Activated CD8-positive, alpha-beta T cell treated with anti-CD3 and anti-CD28 coated beads for 36 hours (primary cell): ENCODE results near the gene SPRED3. TPM values are rescaled to one million over a fixed set of nuclear protein-coding genes. Genes with fewer than 3 reads are reported as not detected.

Source experiments
- ATAC-seq: fragments of 200-7000 bp; cut with Tn5 transposase; one replicate; pipeline ENCODE4 v1.10.0; 2021; ENCODE audit warnings: mild to moderate bottlenecking, moderate library complexity
- CTCF ChIA-PET: fragments of 350-600 bp; sonication (Branson Sonifier 250); formaldehyde crosslinking; loops from one replicate; lab custom pipeline; 2021; ENCODE audit warnings: antibody characterized with exemption; lab: Charles Lee
- POLR2A ChIA-PET: fragments of 350-600 bp; sonication (Branson Sonifier 250); formaldehyde crosslinking; loops from one replicate; lab custom pipeline; 2021; ENCODE audit warnings: antibody characterized with exemption; lab: Charles Lee
- DNase-seq: peaks from one replicate; pipeline ENCODE4 v3.0.0-alpha.2; 2020
- H3K27ac Mint-ChIP-seq: one replicate; pipeline ENCODE4 v1.8.0; 2021; ENCODE audit warnings: mild to moderate bottlenecking, mixed read lengths
- H3K27me3 Mint-ChIP-seq: one replicate; pipeline ENCODE4 v1.8.0; 2021; ENCODE audit warnings: mixed read lengths
- H3K36me3 Mint-ChIP-seq: one replicate; pipeline ENCODE4 v1.8.0; 2021; ENCODE audit warnings: low read depth, mixed read lengths
- H3K4me1 Mint-ChIP-seq: one replicate; pipeline ENCODE4 v1.8.0; 2021; ENCODE audit warnings: low read depth, mixed read lengths
- H3K4me3 Mint-ChIP-seq: one replicate; pipeline ENCODE4 v1.8.0; 2021; ENCODE audit warnings: mild to moderate bottlenecking, moderate library complexity, mixed read lengths
- H3K9me3 Mint-ChIP-seq: one replicate; pipeline ENCODE4 v1.8.0; 2021; ENCODE audit warnings: mixed read lengths
- intact Hi-C: fragments of 100-400 bp; cut with micrococcal nuclease; formaldehyde crosslinking; loops from one replicate; pipeline ENCODE4 v1.10.0; 2022
- total RNA-seq, 2 experiments: library from RNA; stranded (reverse); gene quantifications; one replicate each; pipeline ENCODE4 v1.2.3, GENCODE V29; 2021
- TF ChIP-seq, protein P1 (sequence below): fragments of 200-600 bp; IDR thresholded peaks from one replicate; pipeline ENCODE4 v1.8.0; 2022; ENCODE audit warnings: antibody characterized with exemption, mild to moderate bottlenecking

SPRED3 gene
- total RNA-seq, 2 experiments from 2014 or later = 0.69 to 1.5 TPM

DNA sequence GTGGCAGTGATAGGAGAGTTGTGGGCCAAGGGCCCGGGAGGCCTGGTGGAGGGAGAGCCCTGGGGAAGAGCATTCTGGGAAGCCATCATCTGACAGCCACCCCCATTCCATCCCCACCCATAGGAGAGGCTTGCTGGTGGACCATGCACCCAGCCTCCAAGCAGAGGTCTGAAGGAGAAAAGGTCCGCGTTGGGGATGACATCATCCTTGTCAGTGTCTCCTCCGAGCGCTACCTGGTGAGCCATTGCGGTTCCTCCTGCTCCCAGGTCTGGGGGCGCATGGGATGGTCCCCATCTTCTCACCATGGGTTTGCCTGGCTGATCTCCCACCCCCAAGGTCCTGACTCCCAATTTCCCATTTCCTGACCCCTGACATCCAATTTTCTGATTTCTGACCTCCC, 55.5 kb downstream of the SPRED3 start:
- ATAC-seq (no peak), DNase-seq (no peak)
- Mint-ChIP-seq H3K36me3 (no peaks in the 10 kb centered on the region), H3K27ac (no peak overlapping the region), H3K4me3 (no peak overlapping the region), H3K27me3 (peaks cover 8% of the 10 kb centered on the region), H3K9me3 (no peaks in the 10 kb centered on the region), H3K4me1 (no peaks in the 10 kb centered on the region)
- ChIA-PET CTCF (interaction anchor here (0.8 kb wide), 1 partner anchor 41 kb away, joined by 3 read pairs; the partner anchor contains the start of gene FAM98C), POLR2A (no interaction called here)
- TF ChIP-seq, protein P1, sequence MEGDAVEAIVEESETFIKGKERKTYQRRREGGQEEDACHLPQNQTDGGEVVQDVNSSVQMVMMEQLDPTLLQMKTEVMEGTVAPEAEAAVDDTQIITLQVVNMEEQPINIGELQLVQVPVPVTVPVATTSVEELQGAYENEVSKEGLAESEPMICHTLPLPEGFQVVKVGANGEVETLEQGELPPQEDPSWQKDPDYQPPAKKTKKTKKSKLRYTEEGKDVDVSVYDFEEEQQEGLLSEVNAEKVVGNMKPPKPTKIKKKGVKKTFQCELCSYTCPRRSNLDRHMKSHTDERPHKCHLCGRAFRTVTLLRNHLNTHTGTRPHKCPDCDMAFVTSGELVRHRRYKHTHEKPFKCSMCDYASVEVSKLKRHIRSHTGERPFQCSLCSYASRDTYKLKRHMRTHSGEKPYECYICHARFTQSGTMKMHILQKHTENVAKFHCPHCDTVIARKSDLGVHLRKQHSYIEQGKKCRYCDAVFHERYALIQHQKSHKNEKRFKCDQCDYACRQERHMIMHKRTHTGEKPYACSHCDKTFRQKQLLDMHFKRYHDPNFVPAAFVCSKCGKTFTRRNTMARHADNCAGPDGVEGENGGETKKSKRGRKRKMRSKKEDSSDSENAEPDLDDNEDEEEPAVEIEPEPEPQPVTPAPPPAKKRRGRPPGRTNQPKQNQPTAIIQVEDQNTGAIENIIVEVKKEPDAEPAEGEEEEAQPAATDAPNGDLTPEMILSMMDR = no peak
- intact Hi-C loops = no loop called here

- TF ChIP-seq, protein P1 = no peak
- POLR2A ChIA-PET = no interaction called here
- DNase-seq (no peak), ATAC-seq (no peak)
- CTCF ChIA-PET = interaction anchor here (1.6 kb wide), 1 partner anchor 42 kb away, joined by 9 read pairs; the partner anchor contains the start of gene FAM98C
- Mint-ChIP-seq H3K27ac (no peak overlapping the region), H3K4me3 (no peak overlapping the region), H3K27me3 (peaks cover 11% of the 10 kb centered on the region), H3K4me1 (no peaks in the 10 kb centered on the region), H3K36me3 (no peaks in the 10 kb centered on the region), H3K9me3 (no peaks in the 10 kb centered on the region)
- intact Hi-C loops = no loop called here
These were observed 56.9 kb downstream of the SPRED3 start for GRCh38 chr19:38445362-38445761.

DNA sequence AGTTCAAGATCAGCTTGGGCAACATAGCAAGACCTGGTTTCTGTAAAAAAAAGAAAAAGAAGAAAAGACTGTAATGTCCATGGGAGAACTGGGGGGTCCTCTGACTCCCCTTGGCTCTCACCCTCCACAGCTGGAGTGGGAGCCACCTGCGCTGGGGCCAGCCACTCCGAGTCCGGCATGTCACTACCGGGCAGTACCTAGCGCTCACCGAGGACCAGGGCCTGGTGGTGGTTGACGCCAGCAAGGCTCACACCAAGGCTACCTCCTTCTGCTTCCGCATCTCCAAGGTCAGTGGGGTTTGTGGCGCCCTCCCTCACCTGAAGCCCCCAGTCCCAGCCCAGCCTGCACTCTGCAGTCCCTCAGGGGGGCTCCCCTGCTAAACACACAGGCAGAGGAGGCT, 59.7 kb downstream of the SPRED3 start:
- no peaks in the 10 kb centered on the region for H3K36me3 Mint-ChIP-seq

More for the DNA sequence above, 59.7 kb downstream of the SPRED3 start:
- Mint-ChIP-seq H3K9me3 (no peaks in the 10 kb centered on the region), H3K4me1 (no peaks in the 10 kb centered on the region), H3K27me3 (peaks cover 3% of the 10 kb centered on the region), H3K4me3 (no peak overlapping the region), H3K27ac (no peak overlapping the region)
- ATAC-seq (no peak), DNase-seq (no peak)
- ChIA-PET CTCF (interaction anchor here (1.9 kb wide), 1 partner anchor 45 kb away, joined by 5 read pairs; the partner anchor contains the start of gene FAM98C), POLR2A (no interaction called here)
- TF ChIP-seq, protein P1 = no peak
- intact Hi-C loops = no loop called here

Other genes starting within 250 kb of the SPRED3 start
- gene DPF1, start 164.5 kb upstream of the SPRED3 start, total RNA-seq = 1 to 10 TPM in 1 of 2 experiments, under 1 TPM in 1; 0.47 to 1.0 TPM
- gene PPP1R14A, start 132.3 kb upstream of the SPRED3 start, total RNA-seq = 1 to 10 TPM in 1 of 2 experiments, under 1 TPM in 1; 0.60 to 1.5 TPM
- gene SPINT2, start 124.1 kb upstream of the SPRED3 start, total RNA-seq = 10 to 100 TPM; 56.2 to 68.4 TPM
- gene C19orf33, start 84.4 kb upstream of the SPRED3 start, total RNA-seq = not detected
- gene YIF1B, start 72.8 kb upstream of the SPRED3 start, total RNA-seq = 10 to 100 TPM; 75.6 to 79.0 TPM
- 10 to 100 TPM; 10.3 to 11.9 TPM for gene KCNK6, start 68.9 kb upstream of the SPRED3 start, total RNA-seq
- 1 to 10 TPM; 3.4 to 5.8 TPM for gene CATSPERG, start 52.9 kb upstream of the SPRED3 start, total RNA-seq
- gene PSMD8, start 14.1 kb upstream of the SPRED3 start, total RNA-seq = 100 to 1,000 TPM; 178 to 191 TPM
- not detected for gene GGN, start 663 bp upstream of the SPRED3 start, total RNA-seq
- 10 to 100 TPM; 11.7 to 12.5 TPM for gene FAM98C, start 14.4 kb downstream of the SPRED3 start, total RNA-seq
- 1 to 10 TPM; 1.4 to 1.8 TPM for gene RASGRP4, start 37.5 kb downstream of the SPRED3 start, total RNA-seq
- 1 to 10 TPM in 1 of 2 experiments, under 1 TPM in 1; 0.63 to 1.2 TPM for gene RYR1, start 45.0 kb downstream of the SPRED3 start, total RNA-seq
- gene MAP4K1, start 229.3 kb downstream of the SPRED3 start, total RNA-seq = 100 to 1,000 TPM; 166 to 174 TPM
- 100 to 1,000 TPM; 306 to 308 TPM for gene EIF3K, start 230.5 kb downstream of the SPRED3 start, total RNA-seq